D721Med (cell line): ENCODE measurements around the gene LMLN.
"Not testable (repeated sequence)": the region's sequence is repeated elsewhere in the genome, so short reads cannot be mapped to it uniquely, and the experiment has no call there.

Experiments used
- DNase-seq: peaks from one replicate; pipeline ENCODE4 v3.0.0; 2011; ENCODE audit warnings: low spot score; ENCODE audit not compliant: insufficient read length
- FAIRE-seq: peaks from 2 replicates; lab custom pipeline; 2011; peaks lifted over from hg19 to GRCh38; lab: Jason Lieb, UNC
- CTCF ChIP-seq: IDR thresholded peaks from 2 replicates; pipeline ENCODE4 v1.5.1; 2012; ENCODE audit warnings: mild to moderate bottlenecking, control low read depth; ENCODE audit not compliant: insufficient read depth; ENCODE audit errors: missing control alignments

LMLN gene

GRCh38 chr3:198079771-198080520 is 119.9 kb downstream of the LMLN start:
- DNase-seq (no peak), FAIRE-seq (no peak)
- TF ChIP-seq CTCF, result no peak

DNA sequence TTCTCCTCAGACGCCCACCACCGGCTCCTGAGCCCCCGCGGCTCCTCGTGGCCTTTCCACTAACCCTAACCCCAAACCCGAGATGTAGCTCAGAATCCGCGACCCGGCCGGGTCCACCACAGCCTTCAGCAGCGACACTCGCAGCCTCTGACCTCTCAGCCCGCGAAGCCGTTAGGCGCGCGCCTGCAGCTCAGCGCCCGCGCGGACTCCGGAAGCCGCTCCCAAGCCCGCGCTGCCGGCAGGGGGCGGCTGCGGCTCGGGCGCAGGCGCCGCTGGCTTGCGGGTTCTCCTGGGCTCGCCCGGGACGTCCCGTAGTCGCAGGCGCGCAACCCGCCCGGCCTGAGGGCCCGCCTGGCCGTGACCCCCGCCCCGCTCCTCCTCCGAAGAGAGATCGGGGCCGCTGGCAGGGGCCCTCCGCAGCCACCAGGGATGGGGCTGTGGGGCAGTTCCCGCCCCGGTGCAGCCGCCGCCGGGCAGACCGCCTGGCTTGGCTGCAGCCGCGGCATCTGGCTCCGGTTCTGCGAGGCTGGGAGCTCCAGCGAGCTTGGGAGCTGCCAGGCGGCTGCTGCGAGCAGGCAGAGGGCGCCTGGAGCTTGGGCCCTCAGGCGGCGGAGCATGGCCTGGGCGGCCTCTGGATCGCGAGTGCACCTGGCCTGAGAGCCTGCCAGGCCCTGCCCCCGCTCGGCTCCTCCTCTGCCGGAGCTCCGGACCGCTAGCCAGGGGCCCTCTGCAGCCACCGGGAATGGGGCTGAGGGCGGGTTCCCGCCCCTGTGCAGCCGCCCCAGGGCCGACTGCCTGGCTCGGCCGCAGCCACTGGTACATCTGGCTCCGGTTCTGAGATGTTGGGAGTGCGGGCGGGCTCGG is 120.7 kb downstream of the LMLN start:
- no peak for DNase-seq
- peak; percentile 47 for TF ChIP-seq CTCF
- no peak for FAIRE-seq

- no peak for TF ChIP-seq CTCF
- FAIRE-seq, result no peak
Measured at GRCh38 chr3:198081421-198081844, 121.4 kb downstream of the LMLN start.

GRCh38 chr3:198082226-198082625 is 122.2 kb downstream of the LMLN start:
- DNase-seq, result not testable (repeated sequence)

More at GRCh38 chr3:198081421-198081844, 121.4 kb downstream of the LMLN start:
- DNase-seq, result no peak

GRCh38 chr3:198088421-198088955 is 128.5 kb downstream of the LMLN start:
- no peak for DNase-seq
- FAIRE-seq, result no peak
- TF ChIP-seq CTCF, result no peak

More at GRCh38 chr3:198082226-198082625, 122.2 kb downstream of the LMLN start:
- not testable (repeated sequence) for FAIRE-seq

DNA sequence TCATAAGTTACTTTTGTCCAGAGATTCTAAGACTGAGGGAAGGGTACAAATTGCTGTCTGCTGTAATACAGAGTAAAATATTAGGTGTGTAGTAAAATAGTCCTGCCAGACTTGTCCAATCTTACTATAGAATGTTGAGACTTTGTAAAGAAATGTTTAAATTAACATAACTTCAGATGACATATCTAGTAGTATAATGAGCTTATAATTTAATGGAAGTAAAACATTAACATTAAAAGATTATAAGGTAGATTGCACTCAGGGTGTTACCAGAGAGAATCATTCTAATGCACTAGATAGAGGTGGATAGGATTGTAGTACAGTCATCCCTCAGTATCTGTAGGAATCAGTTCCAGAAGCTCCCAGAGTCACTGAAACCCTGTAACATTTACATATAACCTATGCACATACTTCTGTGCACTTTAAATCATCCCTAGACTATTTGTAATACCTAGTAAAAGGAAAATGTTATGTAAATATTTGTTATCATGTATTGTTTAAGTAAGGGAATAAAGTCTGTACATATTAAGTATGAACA is 130.8 kb downstream of the LMLN start:
- FAIRE-seq, result no peak
- DNase-seq, result no peak
- TF ChIP-seq CTCF, result no peak

DNA sequence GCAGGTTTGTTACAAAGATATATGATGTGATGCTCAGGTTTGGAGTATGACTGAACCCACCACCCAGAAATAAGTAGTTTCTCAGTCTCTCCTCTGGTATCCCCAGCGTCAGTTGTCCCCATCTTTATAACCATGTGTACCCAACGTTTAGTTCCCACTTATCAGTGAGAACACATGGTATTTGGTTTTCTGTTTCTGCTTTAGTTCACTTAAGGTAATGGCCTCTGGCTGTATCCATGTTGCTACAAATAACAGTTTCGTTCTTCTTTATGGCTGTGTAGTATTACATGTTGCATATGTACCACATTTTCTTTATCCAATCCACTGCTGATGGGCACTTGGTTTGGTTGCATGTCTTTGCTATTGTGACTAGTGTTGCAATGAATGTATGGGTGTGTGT is 132.3 kb downstream of the LMLN start:
- FAIRE-seq, result no peak
- no peak for DNase-seq
- TF ChIP-seq CTCF, result no peak
